Nephron (organoid): ENCODE measurements around the gene MEX3A.

Experiments
- H3K27ac Mint-ChIP-seq, 3 experiments: 2 replicates each; pipeline ENCODE4 v1.8.0; 2020; ENCODE audit warnings: mixed read lengths in 3 of 3, mild to moderate bottlenecking in 2 of 3, moderate library complexity in 1 of 3
- H3K27me3 Mint-ChIP-seq: 2 replicates; pipeline ENCODE4 v1.8.0; 2021; ENCODE audit warnings: low read depth, mild to moderate bottlenecking, moderate library complexity, mixed read lengths
- H3K36me3 Mint-ChIP-seq: 2 replicates; pipeline ENCODE4 v1.8.0; 2020; ENCODE audit warnings: low read depth, mixed read lengths
- H3K4me1 Mint-ChIP-seq: 2 replicates; pipeline ENCODE4 v1.8.0; 2020; ENCODE audit warnings: mixed read lengths
- H3K4me3 Mint-ChIP-seq, 3 experiments: 2 replicates each; pipeline ENCODE4 v1.8.0; 2020; ENCODE audit warnings: mild to moderate bottlenecking in 3 of 3, mixed read lengths in 3 of 3, moderate library complexity in 2 of 3
- H3K9me3 Mint-ChIP-seq: 2 replicates; pipeline ENCODE4 v1.8.0; 2020; ENCODE audit warnings: mixed read lengths
- CTCF ChIP-seq, 3 experiments: fragments of 200-600 bp; sonication (generic); IDR thresholded peaks; one replicate each; pipeline ENCODE4 v1.5.0; 2021; ENCODE audit warnings: antibody characterized with exemption in 3 of 3; ENCODE audit not compliant: unreplicated experiment in 3 of 3

The MEX3A gene

GRCh38 chr1:156081917-156082308, 352 bp downstream of the MEX3A start:
- peak overlapping the region; percentile 82 to 97 (median 97) for H3K27ac Mint-ChIP-seq
- peaks cover 69% of the 10 kb centered on the region for H3K4me1 Mint-ChIP-seq
- H3K27me3 Mint-ChIP-seq = no peaks in the 10 kb centered on the region
- H3K4me3 Mint-ChIP-seq = peak overlapping the region; percentile 91 to 100 (median 96)
- H3K9me3 Mint-ChIP-seq = no peaks in the 10 kb centered on the region
- peaks cover 39% of the 10 kb centered on the region for H3K36me3 Mint-ChIP-seq
- TF ChIP-seq CTCF (IDR thresholded peaks at IDR 0.05; ENCODE audit: unreplicated experiment in 3 of 3) = no peak

- peak overlapping the region; percentile 98 to 100 (median 98) for H3K4me3 Mint-ChIP-seq
- peaks cover 38% of the 10 kb centered on the region for H3K36me3 Mint-ChIP-seq
- H3K9me3 Mint-ChIP-seq = no peaks in the 10 kb centered on the region
Measured at GRCh38 chr1:156081180-156081916, 917 bp downstream of the MEX3A start.

GRCh38 chr1:156080863-156081179, 1.4 kb downstream of the MEX3A start:
- peak overlapping the region; percentile 98 to 100 (median 98) for H3K4me3 Mint-ChIP-seq
- H3K27me3 Mint-ChIP-seq = no peaks in the 10 kb centered on the region
- no peak for TF ChIP-seq CTCF (IDR thresholded peaks at IDR 0.05; ENCODE audit: unreplicated experiment in 3 of 3)
- H3K36me3 Mint-ChIP-seq = peaks cover 36% of the 10 kb centered on the region
- peaks cover 68% of the 10 kb centered on the region for H3K4me1 Mint-ChIP-seq
- peak overlapping the region; percentile 82 to 97 (median 95) for H3K27ac Mint-ChIP-seq
- no peaks in the 10 kb centered on the region for H3K9me3 Mint-ChIP-seq

More at GRCh38 chr1:156081180-156081916, 917 bp downstream of the MEX3A start:
- Mint-ChIP-seq H3K27me3 (no peaks in the 10 kb centered on the region), H3K4me1 (peaks cover 67% of the 10 kb centered on the region), H3K27ac (peak overlapping the region; percentile 82 to 97 (median 97))
- no peak for TF ChIP-seq CTCF (IDR thresholded peaks at IDR 0.05; ENCODE audit: unreplicated experiment in 3 of 3)

GRCh38 chr1:156080241-156080862, 1.9 kb downstream of the MEX3A start:
- H3K4me1 Mint-ChIP-seq = peaks cover 70% of the 10 kb centered on the region
- no peaks in the 10 kb centered on the region for H3K27me3 Mint-ChIP-seq
- peak overlapping the region; percentile 82 to 97 (median 95) for H3K27ac Mint-ChIP-seq
- peak overlapping the region; percentile 98 to 100 (median 98) for H3K4me3 Mint-ChIP-seq
- TF ChIP-seq CTCF (IDR thresholded peaks at IDR 0.05; ENCODE audit: unreplicated experiment in 3 of 3) = no peak
- H3K36me3 Mint-ChIP-seq = peaks cover 40% of the 10 kb centered on the region
- H3K9me3 Mint-ChIP-seq = no peaks in the 10 kb centered on the region

GRCh38 chr1:156079762-156080161, 2.5 kb downstream of the MEX3A start:
- H3K4me1 Mint-ChIP-seq = peaks cover 70% of the 10 kb centered on the region
- H3K36me3 Mint-ChIP-seq = peaks cover 45% of the 10 kb centered on the region
- no peak for TF ChIP-seq CTCF (IDR thresholded peaks at IDR 0.05; ENCODE audit: unreplicated experiment in 3 of 3)
- H3K27me3 Mint-ChIP-seq = no peaks in the 10 kb centered on the region
- H3K4me3 Mint-ChIP-seq = peak overlapping the region; percentile 98 to 100 (median 98)
- no peaks in the 10 kb centered on the region for H3K9me3 Mint-ChIP-seq
- H3K27ac Mint-ChIP-seq = peak overlapping the region; percentile 82 to 97 (median 95)
